HG02943 (cell line): Measurements from ENCODE around the gene P2RX4.
"Not testable (repeated sequence)": the region's sequence is repeated elsewhere in the genome, so short reads cannot be mapped to it uniquely, and the experiment has no call there.

Source experiments
- ATAC-seq: cut with Tn5 transposase; IDR thresholded peaks from one replicate; pipeline ENCODE4 v1.9.1; 2021; ENCODE audit warnings: mild to moderate bottlenecking, low read depth, moderate library complexity; ENCODE audit not compliant: unreplicated experiment

The P2RX4 gene, protein sequence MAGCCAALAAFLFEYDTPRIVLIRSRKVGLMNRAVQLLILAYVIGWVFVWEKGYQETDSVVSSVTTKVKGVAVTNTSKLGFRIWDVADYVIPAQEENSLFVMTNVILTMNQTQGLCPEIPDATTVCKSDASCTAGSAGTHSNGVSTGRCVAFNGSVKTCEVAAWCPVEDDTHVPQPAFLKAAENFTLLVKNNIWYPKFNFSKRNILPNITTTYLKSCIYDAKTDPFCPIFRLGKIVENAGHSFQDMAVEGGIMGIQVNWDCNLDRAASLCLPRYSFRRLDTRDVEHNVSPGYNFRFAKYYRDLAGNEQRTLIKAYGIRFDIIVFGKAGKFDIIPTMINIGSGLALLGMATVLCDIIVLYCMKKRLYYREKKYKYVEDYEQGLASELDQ

GRCh38 chr12:121209624-121210572 is at the start of gene P2RX4:
TSS of gene P2RX4 (plus strand) at chr12:121210129. CDS start at chr12:121210165, 36 bp downstream.
- peak; percentile 59 for ATAC-seq

DNA sequence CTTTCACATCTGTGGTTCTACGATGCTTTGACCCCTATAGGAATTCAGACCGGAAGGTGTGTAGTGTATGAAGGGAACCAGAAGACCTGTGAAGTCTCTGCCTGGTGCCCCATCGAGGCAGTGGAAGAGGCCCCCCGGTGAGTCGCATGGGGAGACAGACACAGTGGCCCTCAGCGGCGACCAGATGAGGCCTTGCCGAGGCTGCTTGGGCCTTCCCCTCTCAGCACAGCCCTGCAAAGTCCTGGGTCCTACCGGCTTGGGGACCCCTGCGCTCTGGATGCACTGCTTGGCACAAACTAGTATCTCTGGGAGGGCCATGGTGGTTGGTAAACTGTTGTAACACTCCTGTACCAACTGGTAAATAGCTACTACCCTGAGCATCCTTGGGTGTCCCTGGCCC is 47.5 kb upstream of the P2RX4 start:
- no peak for ATAC-seq

GRCh38 chr12:121162985-121163384 is 46.9 kb upstream of the P2RX4 start:
- no peak for ATAC-seq

DNA sequence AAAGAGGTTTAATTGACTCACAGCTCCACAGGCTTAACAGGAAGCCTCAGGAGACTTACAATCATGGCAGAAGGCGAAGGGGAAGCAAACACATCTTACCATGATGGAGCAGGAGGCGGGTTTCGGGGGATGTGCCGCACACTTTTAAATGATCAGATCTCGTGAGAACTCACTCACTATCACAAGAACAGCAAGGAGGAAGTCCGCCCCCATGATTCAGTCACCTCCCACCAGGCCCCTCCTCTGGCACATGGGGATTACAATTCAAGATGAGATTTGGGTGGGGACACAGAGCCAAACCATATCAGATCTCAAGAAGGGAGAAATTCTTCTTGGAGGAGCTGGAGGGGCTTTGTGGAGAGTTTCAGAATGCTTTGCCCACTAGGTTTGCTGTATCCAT is 45.1 kb upstream of the P2RX4 start:
- ATAC-seq: not testable (repeated sequence)

- ATAC-seq: no peak
Observed at GRCh38 chr12:121165316-121165715, 44.6 kb upstream of the P2RX4 start.

GRCh38 chr12:121166356-121166755 is 43.6 kb upstream of the P2RX4 start:
- ATAC-seq: no peak

DNA sequence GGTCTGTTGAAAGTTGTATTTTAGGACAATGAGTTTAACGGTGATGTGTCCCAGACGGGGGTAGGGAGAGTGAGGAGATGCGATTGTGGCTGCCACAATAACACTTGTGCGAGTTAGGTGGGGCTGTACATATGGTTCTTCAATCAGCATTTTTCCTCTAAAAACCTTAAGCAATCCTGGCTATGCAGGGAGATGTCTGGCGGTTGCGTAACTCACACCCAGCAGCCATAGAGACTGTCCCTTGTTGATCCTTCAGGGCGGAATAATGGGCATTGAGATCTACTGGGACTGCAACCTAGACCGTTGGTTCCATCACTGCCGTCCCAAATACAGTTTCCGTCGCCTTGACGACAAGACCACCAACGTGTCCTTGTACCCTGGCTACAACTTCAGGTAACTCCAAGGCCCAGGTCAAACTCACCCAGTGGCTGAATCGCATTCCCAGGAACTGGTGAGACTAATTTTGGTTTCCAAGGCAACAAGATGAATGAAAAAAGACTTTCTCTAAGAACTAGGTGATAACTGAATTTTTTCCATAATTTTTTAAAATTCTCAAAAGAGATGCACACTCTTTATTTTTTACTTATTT is 42.6 kb upstream of the P2RX4 start:
- no peak for ATAC-seq

- ATAC-seq: no peak
Observed at GRCh38 chr12:121167951-121168350, 42.0 kb upstream of the P2RX4 start.

- no peak for ATAC-seq
Observed at GRCh38 chr12:121170151-121170550, 39.8 kb upstream of the P2RX4 start.

- no peak for ATAC-seq
Observed at GRCh38 chr12:121170611-121171260, 39.2 kb upstream of the P2RX4 start.

GRCh38 chr12:121172145-121172544 is 37.8 kb upstream of the P2RX4 start:
- no peak for ATAC-seq

GRCh38 chr12:121175383-121176119 is 34.4 kb upstream of the P2RX4 start:
- ATAC-seq: no peak

DNA sequence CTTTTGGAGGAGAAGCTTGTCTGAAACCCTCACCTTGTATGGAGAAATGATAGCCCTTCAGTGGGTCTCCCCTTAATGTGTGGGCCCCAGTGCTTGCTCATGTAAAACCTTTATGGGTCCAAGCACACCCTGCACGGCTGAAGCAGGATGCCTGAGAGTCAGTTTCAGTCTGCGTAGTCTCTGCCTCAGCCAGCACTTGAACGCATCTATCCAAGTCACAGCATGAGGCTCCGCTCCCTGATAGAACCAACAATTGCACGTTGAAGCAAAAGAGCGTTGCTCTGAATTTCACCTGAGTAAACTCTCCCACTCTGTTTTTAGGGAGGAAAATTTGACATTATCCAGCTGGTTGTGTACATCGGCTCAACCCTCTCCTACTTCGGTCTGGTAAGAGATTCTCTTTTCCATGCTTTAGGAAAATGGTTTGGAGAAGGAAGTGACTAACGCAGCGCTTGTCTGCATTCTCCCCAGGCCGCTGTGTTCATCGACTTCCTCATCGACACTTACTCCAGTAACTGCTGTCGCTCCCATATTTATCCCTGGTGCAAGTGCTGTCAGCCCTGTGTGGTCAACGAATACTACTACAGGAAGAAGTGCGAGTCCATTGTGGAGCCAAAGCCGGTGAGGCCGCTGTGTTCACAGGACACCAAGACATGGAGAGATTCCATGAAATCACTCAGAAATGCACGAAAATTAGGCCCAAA is 33.0 kb upstream of the P2RX4 start:
- no peak for ATAC-seq

- ATAC-seq: no peak
Observed at GRCh38 chr12:121181181-121181580, 28.7 kb upstream of the P2RX4 start.

DNA sequence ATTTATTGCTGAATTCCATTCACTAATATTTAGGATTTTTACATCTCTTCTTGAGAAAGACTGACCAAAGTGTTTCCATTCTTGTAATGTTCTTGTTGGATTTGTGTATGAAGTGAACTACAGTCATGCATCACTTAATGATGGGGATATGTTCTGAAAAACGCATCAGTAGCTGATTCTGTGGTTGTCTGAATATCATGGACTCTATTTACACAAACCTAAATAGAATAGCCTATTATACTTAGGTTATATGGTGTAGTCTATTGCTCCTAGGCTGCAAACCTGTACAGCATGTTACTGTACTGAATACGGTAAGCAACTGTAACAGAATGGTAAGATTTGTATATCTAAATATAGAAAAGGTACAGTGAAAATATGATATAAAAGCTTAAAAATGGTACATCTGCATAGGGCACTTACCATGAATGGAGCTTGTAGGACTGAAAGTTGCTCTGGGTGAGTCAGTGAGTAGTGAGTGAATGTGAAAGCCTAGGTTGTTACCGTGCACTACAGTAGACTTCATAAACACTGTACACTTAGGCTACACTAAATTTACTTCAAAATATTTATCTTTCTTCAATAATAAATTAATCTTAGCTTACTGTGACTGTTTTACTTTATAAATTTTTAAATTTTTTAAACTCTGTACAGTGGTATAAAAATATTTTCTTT is 27.6 kb upstream of the P2RX4 start:
- ATAC-seq: no peak

DNA sequence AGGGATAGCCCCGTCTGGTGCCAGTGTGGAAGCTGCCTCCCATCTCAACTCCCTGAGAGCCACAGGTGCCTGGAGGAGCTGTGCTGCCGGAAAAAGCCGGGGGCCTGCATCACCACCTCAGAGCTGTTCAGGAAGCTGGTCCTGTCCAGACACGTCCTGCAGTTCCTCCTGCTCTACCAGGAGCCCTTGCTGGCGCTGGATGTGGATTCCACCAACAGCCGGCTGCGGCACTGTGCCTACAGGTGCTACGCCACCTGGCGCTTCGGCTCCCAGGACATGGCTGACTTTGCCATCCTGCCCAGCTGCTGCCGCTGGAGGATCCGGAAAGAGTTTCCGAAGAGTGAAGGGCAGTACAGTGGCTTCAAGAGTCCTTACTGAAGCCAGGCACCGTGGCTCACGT is 25.5 kb upstream of the P2RX4 start:
- no peak for ATAC-seq

DNA sequence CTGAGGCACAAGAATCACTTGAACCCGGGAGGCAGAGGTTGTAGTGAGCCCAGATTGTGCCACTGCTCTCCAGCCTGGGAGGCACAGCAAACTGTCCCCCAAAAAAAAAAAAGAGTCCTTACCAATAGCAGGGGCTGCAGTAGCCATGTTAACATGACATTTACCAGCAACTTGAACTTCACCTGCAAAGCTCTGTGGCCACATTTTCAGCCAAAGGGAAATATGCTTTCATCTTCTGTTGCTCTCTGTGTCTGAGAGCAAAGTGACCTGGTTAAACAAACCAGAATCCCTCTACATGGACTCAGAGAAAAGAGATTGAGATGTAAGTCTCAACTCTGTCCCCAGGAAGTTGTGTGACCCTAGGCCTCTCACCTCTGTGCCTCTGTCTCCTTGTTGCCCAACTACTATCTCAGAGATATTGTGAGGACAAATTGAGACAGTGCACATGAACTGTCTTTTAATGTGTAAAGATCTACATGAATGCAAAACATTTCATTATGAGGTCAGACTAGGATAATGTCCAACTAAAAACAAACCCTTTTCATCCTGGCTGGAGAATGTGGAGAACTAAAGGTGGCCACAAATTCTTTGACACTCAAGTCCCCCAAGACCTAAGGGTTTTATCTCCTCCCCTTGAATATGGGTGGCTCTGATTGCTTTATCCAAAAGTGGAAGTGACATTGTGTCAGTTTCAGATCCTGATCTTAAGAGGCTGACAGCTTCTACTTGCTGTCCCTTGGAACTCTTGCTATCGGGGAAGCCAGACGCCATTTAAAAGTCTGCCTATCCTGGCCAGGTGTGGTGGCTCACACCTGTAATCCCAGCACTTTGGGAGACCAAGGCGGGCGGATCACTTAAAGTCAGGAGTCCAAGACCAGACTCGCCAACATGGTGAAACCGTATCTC is 24.7 kb upstream of the P2RX4 start:
- ATAC-seq: no peak

DNA sequence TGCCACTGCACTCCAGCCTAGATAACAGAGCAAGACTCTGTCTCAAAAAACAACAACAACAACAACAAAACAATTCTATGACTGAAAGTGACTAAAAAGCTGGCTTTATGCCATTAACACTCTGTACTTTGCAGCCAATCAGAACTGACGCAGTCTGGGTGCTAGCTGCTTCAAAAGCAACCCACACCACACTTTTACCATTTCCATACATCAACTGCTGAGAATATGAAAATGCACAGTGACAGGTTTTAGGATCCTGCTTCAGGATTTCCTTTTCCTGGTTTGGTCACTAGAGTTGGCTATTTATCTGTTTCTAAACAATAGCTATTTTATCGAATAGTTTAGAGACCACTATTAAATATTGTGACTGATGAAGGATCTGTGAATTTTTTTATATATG is 23.1 kb upstream of the P2RX4 start:
- ATAC-seq: no peak
